Testis (tissue), 5 donors: Measurements from ENCODE around the gene OR1S1. TPM values are rescaled to one million over a fixed set of nuclear protein-coding genes. Genes with fewer than 3 reads are reported as not detected.
"Not testable (repeated sequence)": the region's sequence is repeated elsewhere in the genome, so short reads cannot be mapped to it uniquely, and the experiment has no call there.

Experiments
- DNase-seq: peaks from one replicate; pipeline ENCODE4 v3.0.0-alpha.2; 2019
- H3K27ac ChIP-seq, 2 donors: fragments of 200-600 bp; sonication (generic); one replicate each; pipeline ENCODE4 v1.5.1; 2019
- H3K27me3 ChIP-seq: fragments of 200-600 bp; sonication (generic); one replicate; pipeline ENCODE4 v1.5.1; 2019
- H3K36me3 ChIP-seq: fragments of 200-600 bp; sonication (generic); one replicate; pipeline ENCODE4 v1.5.1; 2017; ENCODE audit warnings: low read depth; ENCODE audit errors: missing control alignments
- H3K4me1 ChIP-seq: fragments of 200-600 bp; sonication (generic); one replicate; pipeline ENCODE4 v1.5.1; 2019
- H3K4me3 ChIP-seq, 2 donors: fragments of 200-600 bp; sonication (generic); one replicate each; pipeline ENCODE4 v1.5.1; 2017 to 2019
- H3K9me3 ChIP-seq: fragments of 200-600 bp; sonication (generic); one replicate; pipeline ENCODE4 v1.5.1; 2017
- POLR2A ChIP-seq: fragments of 450-650 bp; IDR thresholded peaks from one replicate; pipeline ENCODE4 v1.6.1; 2017; ENCODE audit warnings: antibody characterized with exemption, mild to moderate bottlenecking, moderate library complexity
- WGBS, 2 donors: methylation state at CpG; one replicate each; pipeline ENCODE4 v1.1.5; 2018; 5-methylcytosine and 5-hydroxymethylcytosine counted together
- intact Hi-C: fragments of 100-400 bp; cut with DNase I; formaldehyde crosslinking; loops from one replicate; pipeline ENCODE4 v1.15.1; 2023; ENCODE audit warnings: low total_unique reads
- long read RNA-seq, 2 donors: transcript quantifications; one replicate each; lab custom pipeline, GENCODE V29; 2026
- polyA plus RNA-seq: library from polyadenylated mRNA; stranded (reverse); fragments of 350-450 nt; fragmentation: Illumina TruSeq; extraction: RNeasy Lipid Tissue Mini Kit (QIAGEN cat#74804); gene quantifications from one replicate; pipeline ENCODE4 v1.2.3, GENCODE V29; 2014; ENCODE audit warnings: low read depth, low replicate concordance; ENCODE audit not compliant: insufficient read depth
- total RNA-seq, 2 donors: library from RNA; depleted of rRNA; stranded (reverse); fragments of >200 nt; gene quantifications; one replicate each; pipeline ENCODE4 v1.2.3, GENCODE V29; 2016
- TF ChIP-seq, protein P1 (sequence below), 3 experiments: fragments of 450-650 bp in 2 of 3; fragments of 200-600 bp in 1 of 3; sonication (generic) in 1 of 3; IDR thresholded peaks; one replicate each; pipeline ENCODE4 v1.5.1; 2016 to 2019; ENCODE audit warnings: antibody characterized with exemption in 3 of 3, mild to moderate bottlenecking in 2 of 3, moderate library complexity in 1 of 3

The OR1S1 gene
- total RNA-seq (not detected), polyA plus RNA-seq (not detected)
- long read RNA-seq, donor 1, result 0 reads
- long read RNA-seq, donor 2, result 0 reads

DNA sequence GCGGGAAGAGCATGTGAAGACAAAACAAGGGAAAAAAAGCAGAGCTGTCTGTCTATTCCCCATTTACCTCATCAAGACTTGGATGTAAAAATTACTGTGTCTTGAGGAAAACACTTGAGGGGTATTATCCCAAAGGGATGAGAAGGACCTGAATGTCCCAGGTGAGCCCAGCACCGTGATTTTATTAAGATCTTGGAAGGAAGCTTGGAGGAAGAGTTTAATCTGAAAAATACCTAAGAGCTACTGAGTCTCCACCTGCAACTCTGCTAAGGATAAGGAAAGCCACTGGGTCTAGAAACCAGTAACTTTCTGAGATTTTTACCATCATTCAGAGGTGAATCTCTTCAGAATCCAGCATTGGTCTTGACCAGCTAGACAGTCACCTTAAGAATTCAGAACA is at the start of gene OR1S1:
OR1S1 (plus strand) TSS at position 301 of the 400 bp plus-strand sequence.
- intact Hi-C loops, H3K4me1 ChIP-seq, DNase-seq, H3K9me3 ChIP-seq, H3K4me3 ChIP-seq, H3K27ac ChIP-seq, H3K27me3 ChIP-seq, H3K36me3 ChIP-seq: not testable (repeated sequence)
- 81 to 88% methylated on average over 2 of the region's 2 CpGs for WGBS, 2 donors

GRCh38 chr11:58164389-58164788 is 48.1 kb upstream of the OR1S1 start:
- Histone ChIP-seq H3K9me3 (no peaks in the 10 kb centered on the region), H3K4me1 (no peaks in the 10 kb centered on the region), H3K27me3 (no peaks in the 10 kb centered on the region), H3K27ac (no peak overlapping the region), H3K36me3 (no peaks in the 10 kb centered on the region), H3K4me3 (no peak overlapping the region)
- intact Hi-C loops, result no loop called here
- no peak for TF ChIP-seq POLR2A
- TF ChIP-seq, protein P1, sequence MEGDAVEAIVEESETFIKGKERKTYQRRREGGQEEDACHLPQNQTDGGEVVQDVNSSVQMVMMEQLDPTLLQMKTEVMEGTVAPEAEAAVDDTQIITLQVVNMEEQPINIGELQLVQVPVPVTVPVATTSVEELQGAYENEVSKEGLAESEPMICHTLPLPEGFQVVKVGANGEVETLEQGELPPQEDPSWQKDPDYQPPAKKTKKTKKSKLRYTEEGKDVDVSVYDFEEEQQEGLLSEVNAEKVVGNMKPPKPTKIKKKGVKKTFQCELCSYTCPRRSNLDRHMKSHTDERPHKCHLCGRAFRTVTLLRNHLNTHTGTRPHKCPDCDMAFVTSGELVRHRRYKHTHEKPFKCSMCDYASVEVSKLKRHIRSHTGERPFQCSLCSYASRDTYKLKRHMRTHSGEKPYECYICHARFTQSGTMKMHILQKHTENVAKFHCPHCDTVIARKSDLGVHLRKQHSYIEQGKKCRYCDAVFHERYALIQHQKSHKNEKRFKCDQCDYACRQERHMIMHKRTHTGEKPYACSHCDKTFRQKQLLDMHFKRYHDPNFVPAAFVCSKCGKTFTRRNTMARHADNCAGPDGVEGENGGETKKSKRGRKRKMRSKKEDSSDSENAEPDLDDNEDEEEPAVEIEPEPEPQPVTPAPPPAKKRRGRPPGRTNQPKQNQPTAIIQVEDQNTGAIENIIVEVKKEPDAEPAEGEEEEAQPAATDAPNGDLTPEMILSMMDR (IDR thresholded peaks at IDR 0.05), result no peak
- DNase-seq, result no peak
- whole genome bisulfite sequencing, 2 donors, result 79 to 83% methylated on average over 4 of the region's 4 CpGs

DNA sequence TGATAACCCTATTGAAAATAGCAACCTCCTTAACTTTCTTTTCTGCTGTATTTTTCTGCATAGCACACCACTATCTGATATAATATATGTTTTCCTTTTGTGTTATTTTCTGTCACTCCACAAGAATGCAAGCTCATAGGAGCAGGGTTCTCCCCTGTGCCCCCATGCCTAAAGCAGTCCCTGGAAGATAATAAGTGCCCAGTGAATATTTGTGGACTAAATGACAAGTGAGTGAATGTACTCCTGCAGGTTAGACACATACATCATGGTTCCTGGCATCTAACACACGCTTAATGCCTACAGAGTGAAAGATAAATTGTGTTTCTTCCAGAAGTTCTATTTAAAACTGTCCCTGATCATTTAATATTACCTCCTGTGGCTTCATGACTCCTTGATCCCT is 47.5 kb upstream of the OR1S1 start:
- no peak overlapping the region for H3K4me3 ChIP-seq
- DNase-seq, result no peak
- TF ChIP-seq, protein P1 (IDR thresholded peaks at IDR 0.05), result no peak
- TF ChIP-seq POLR2A, result no peak
- H3K4me1 ChIP-seq, result no peaks in the 10 kb centered on the region
- intact Hi-C loops, result no loop called here
- H3K9me3 ChIP-seq, result no peaks in the 10 kb centered on the region
- WGBS, 2 donors, result 57 to 68% methylated on average over 1 of the region's 1 CpG
- no peaks in the 10 kb centered on the region for H3K27me3 ChIP-seq
- H3K36me3 ChIP-seq, result no peaks in the 10 kb centered on the region
- H3K27ac ChIP-seq, result no peak overlapping the region

GRCh38 chr11:58165504-58166106 is 46.9 kb upstream of the OR1S1 start:
- TF ChIP-seq POLR2A, result no peak
- TF ChIP-seq, protein P1 (IDR thresholded peaks at IDR 0.05), result no peak
- 64 to 70% methylated on average over 7 of the region's 7 CpGs for whole genome bisulfite sequencing, 2 donors
- no peak overlapping the region for H3K4me3 ChIP-seq
- H3K27ac ChIP-seq, result no peak overlapping the region
- H3K36me3 ChIP-seq, result no peaks in the 10 kb centered on the region
- no peaks in the 10 kb centered on the region for H3K9me3 ChIP-seq
- no peaks in the 10 kb centered on the region for H3K27me3 ChIP-seq
- H3K4me1 ChIP-seq, result no peaks in the 10 kb centered on the region
- intact Hi-C loops, result no loop called here
- DNase-seq, result no peak

DNA sequence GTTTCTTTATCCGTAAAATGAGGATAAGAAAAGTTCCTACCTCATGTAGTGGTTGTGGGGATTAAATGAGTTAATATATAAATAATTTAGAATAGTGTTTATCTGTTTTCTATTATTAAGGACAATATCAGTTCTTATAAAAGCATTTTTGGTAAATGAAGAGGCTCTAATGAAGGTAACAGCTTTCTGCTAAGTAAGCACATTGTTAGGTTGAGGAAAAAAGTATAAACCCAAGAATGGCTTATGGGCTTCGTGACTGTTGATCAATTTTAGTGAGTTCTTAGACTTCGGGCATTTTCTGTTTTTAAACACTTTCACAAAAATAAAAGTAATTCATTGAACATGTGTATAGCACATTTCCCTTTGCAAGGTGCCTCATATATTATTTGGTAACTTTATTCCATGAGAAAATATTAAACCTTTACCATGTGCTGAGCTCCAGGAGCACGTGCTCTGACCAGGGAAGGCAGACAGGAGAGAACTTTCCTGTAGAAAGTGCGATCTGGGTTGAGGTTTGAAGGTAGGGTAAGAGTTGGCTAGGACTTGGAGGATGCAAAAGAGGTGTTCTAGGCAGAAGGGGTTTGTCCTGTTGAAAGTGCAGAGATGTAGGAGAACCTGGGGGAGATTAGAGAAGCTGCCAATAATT is 35.0 kb upstream of the OR1S1 start:
- DNase-seq, result no peak
- Histone ChIP-seq H3K4me1 (no peaks in the 10 kb centered on the region), H3K4me3 (no peak overlapping the region), H3K9me3 (no peaks in the 10 kb centered on the region), H3K36me3 (no peaks in the 10 kb centered on the region), H3K27me3 (no peaks in the 10 kb centered on the region), H3K27ac (no peak overlapping the region)
- intact Hi-C loops, result no loop called here
- no peak for TF ChIP-seq POLR2A
- TF ChIP-seq, protein P1 (IDR thresholded peaks at IDR 0.05), result no peak
- 84 to 86% methylated on average over 5 of the region's 5 CpGs for WGBS, 2 donors
